A549 (cell line): ENCODE measurements around the gene SCAP. TPM values are rescaled to one million over a fixed set of nuclear protein-coding genes. Genes with fewer than 3 reads are reported as not detected.

ENCODE experiments used
- ATAC-seq, 2 experiments: fragments of 200-7000 bp in 1 of 2; fragments of >200 bp in 1 of 2; cut with Nextera tagmentation in 1 of 2; cut with Tn5 transposase in 1 of 2; 3 replicates each; pipeline versions ENCODE4 v1.8.0 to v1.9.1; 2018 to 2020; ENCODE audit warnings: mild to moderate bottlenecking in 1 of 2, moderate library complexity in 1 of 2
- CTCF ChIA-PET: fragments of 300-600 bp; sonication (Branson Sonifier 250); formaldehyde crosslinking; extraction: SDS; loops from one replicate; lab custom pipeline; 2021; ENCODE audit warnings: antibody characterized with exemption, inconsistent platforms; lab: Yijun Ruan, JAX
- POLR2A ChIA-PET: fragments of 350-600 bp; formaldehyde crosslinking; extraction: SDS; loops from one replicate; lab custom pipeline; 2021; ENCODE audit warnings: antibody characterized with exemption, inconsistent platforms; lab: Yijun Ruan, JAX
- DNase-seq, 2 experiments: peaks; one replicate each; pipeline versions ENCODE4 v3.0.0 to v3.0.0-alpha.2; 2011 to 2016; ENCODE audit warnings: low read depth in 1 of 2, low spot score in 1 of 2
- FAIRE-seq: peaks from 2 replicates; lab custom pipeline; 2011; peaks lifted over from hg19 to GRCh38; lab: Jason Lieb, UNC
- H3K27ac ChIP-seq, 2 experiments: fragments of >200 bp; sonication (Bioruptor Twin); formaldehyde crosslinking; 3 replicates each; pipeline ENCODE4 v1.5.1; 2016 to 2017
- H3K4me1 ChIP-seq: fragments of >200 bp; sonication (Bioruptor Twin); formaldehyde crosslinking; 3 replicates; pipeline ENCODE4 v1.6.1; 2016
- H3K4me2 ChIP-seq: fragments of >200 bp; sonication (Bioruptor Twin); formaldehyde crosslinking; 3 replicates; pipeline ENCODE4 v1.6.1; 2016
- H3K4me3 ChIP-seq: fragments of >200 bp; sonication (Bioruptor Twin); formaldehyde crosslinking; 3 replicates; pipeline ENCODE4 v1.5.1; 2016
- H3K9me3 ChIP-seq: fragments of >200 bp; sonication (Bioruptor Twin); formaldehyde crosslinking; 3 replicates; pipeline ENCODE4 v1.6.1; 2016
- CBX8 ChIP-seq: fragments of 200-600 bp; sonication (generic); IDR thresholded peaks from 2 replicates; pipeline ENCODE4 v1.6.1; 2016
- CHD2 ChIP-seq: fragments of 150-350 bp; IDR thresholded peaks from 2 replicates; pipeline ENCODE4 v1.6.1; 2014; ENCODE audit warnings: low read length; ENCODE audit not compliant: partially characterized antibody
- EHF ChIP-seq: fragments of 250-450 bp; sonication (Bioruptor Pico); IDR thresholded peaks from 2 replicates; pipeline ENCODE4 v1.5.0; 2020; ENCODE audit warnings: mild to moderate bottlenecking
- EHMT2 ChIP-seq: fragments of 200-600 bp; sonication (generic); IDR thresholded peaks from 2 replicates; pipeline ENCODE4 v1.6.1; 2016; ENCODE audit warnings: antibody characterized with exemption, low read depth, mild to moderate bottlenecking, moderate library complexity
- GATA3 ChIP-seq: IDR thresholded peaks from 2 replicates; pipeline ENCODE4 v1.6.1; 2012; ENCODE audit warnings: borderline replicate concordance
- HDAC2 ChIP-seq: fragments of 200-600 bp; sonication (generic); IDR thresholded peaks from 2 replicates; pipeline ENCODE4 v1.6.1; 2016
- HES2 ChIP-seq: fragments of >200 bp; sonication (Bioruptor Twin); formaldehyde crosslinking; IDR thresholded peaks from 2 replicates; pipeline ENCODE4 v1.6.1; 2016
- HEYL ChIP-seq: fragments of 250-450 bp; sonication (Bioruptor Pico); IDR thresholded peaks from 2 replicates; pipeline ENCODE4 v1.8.0; 2021; ENCODE audit warnings: mild to moderate bottlenecking, moderate library complexity
- HOXB13 ChIP-seq: fragments of 250-450 bp; sonication (Bioruptor Pico); IDR thresholded peaks from 2 replicates; pipeline ENCODE4 v1.5.0; 2020; ENCODE audit warnings: low read depth, mild to moderate bottlenecking, moderate library complexity
- JUN ChIP-seq, 2 experiments: fragments of >200 bp; sonication (Bioruptor Twin); formaldehyde crosslinking; IDR thresholded peaks; 2 replicates in 1 of 2; 3 replicates in 1 of 2; pipeline ENCODE4 v1.6.1; 2016 to 2017
- MAX ChIP-seq: IDR thresholded peaks from 2 replicates; pipeline ENCODE4 v1.6.1; 2012
- NR3C1 ChIP-seq: fragments of >200 bp; sonication (Bioruptor Twin); formaldehyde crosslinking; IDR thresholded peaks from 3 replicates; pipeline ENCODE4 v1.6.1; 2017
- POLR2AphosphoS2 ChIP-seq: conservative IDR thresholded peaks from 2 replicates; pipeline ENCODE4 v1.6.1; 2012; ENCODE audit warnings: low read length, improper control_type of control experiment, inconsistent platforms
- SREBF2 ChIP-seq: fragments of 450-650 bp; IDR thresholded peaks from 2 replicates; pipeline ENCODE4 v1.6.1; 2014; ENCODE audit warnings: mild to moderate bottlenecking, moderate library complexity
- ZSCAN20 ChIP-seq: fragments of 250-450 bp; sonication (Bioruptor Pico); IDR thresholded peaks from 2 replicates; pipeline ENCODE4 v1.8.0; 2022; ENCODE audit warnings: mild to moderate bottlenecking, moderate library complexity
- WGBS: methylation state at CpG from one replicate; pipeline ENCODE4 v1.1.6; 2017; ENCODE audit errors: missing lambda C conversion rate; 5-methylcytosine and 5-hydroxymethylcytosine counted together
- polyA plus RNA-seq, 4 experiments: library from polyadenylated mRNA; depleted of rRNA in 3 of 4; stranded (reverse); fragments of >200 nt; fragmentation: RNase III in 1 of 4; extraction: RNeasy Plus Mini Kit Qiagen cat#74134 plus additional on column Dnase treatment in 1 of 4; gene quantifications; 2 replicates in 3 of 4; 3 replicates in 1 of 4; pipeline ENCODE4 v1.2.3, GENCODE V29; 2011 to 2017
- TF ChIP-seq, protein P1 (sequence below): fragments of 200-600 bp; sonication (generic); IDR thresholded peaks from 2 replicates; pipeline ENCODE4 v1.6.1; 2016; ENCODE audit warnings: antibody characterized with exemption, mild to moderate bottlenecking, moderate library complexity
- TF ChIP-seq, protein P2 (sequence below): IDR thresholded peaks from 2 replicates; pipeline ENCODE4 v1.6.1; 2012

Gene SCAP
- polyA plus RNA-seq, 2 of the 4 experiments (the other 2 are of a cell fraction): 12.9 to 25.9 TPM

GRCh38 chr3:47434849-47435248 lies 40.9 kb downstream of the SCAP start:
- Histone ChIP-seq H3K4me1 (no peaks in the 10 kb centered on the region), H3K9me3 (no peaks in the 10 kb centered on the region), H3K4me3 (no peak overlapping the region), H3K4me2 (no peak overlapping the region), H3K27ac (no peak overlapping the region)
- POLR2A ChIA-PET: interaction anchor here (0.7 kb wide), 1 partner anchor 8 kb away, joined by 4 read pairs; no protein-coding TSS in a partner anchor
- no peak for TF ChIP-seq JUN (IDR thresholded peaks at IDR 0.05)
- TF ChIP-seq, protein P1, sequence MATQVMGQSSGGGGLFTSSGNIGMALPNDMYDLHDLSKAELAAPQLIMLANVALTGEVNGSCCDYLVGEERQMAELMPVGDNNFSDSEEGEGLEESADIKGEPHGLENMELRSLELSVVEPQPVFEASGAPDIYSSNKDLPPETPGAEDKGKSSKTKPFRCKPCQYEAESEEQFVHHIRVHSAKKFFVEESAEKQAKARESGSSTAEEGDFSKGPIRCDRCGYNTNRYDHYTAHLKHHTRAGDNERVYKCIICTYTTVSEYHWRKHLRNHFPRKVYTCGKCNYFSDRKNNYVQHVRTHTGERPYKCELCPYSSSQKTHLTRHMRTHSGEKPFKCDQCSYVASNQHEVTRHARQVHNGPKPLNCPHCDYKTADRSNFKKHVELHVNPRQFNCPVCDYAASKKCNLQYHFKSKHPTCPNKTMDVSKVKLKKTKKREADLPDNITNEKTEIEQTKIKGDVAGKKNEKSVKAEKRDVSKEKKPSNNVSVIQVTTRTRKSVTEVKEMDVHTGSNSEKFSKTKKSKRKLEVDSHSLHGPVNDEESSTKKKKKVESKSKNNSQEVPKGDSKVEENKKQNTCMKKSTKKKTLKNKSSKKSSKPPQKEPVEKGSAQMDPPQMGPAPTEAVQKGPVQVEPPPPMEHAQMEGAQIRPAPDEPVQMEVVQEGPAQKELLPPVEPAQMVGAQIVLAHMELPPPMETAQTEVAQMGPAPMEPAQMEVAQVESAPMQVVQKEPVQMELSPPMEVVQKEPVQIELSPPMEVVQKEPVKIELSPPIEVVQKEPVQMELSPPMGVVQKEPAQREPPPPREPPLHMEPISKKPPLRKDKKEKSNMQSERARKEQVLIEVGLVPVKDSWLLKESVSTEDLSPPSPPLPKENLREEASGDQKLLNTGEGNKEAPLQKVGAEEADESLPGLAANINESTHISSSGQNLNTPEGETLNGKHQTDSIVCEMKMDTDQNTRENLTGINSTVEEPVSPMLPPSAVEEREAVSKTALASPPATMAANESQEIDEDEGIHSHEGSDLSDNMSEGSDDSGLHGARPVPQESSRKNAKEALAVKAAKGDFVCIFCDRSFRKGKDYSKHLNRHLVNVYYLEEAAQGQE: no peak
- TF ChIP-seq SREBF2: no peak
- no peak for TF ChIP-seq MAX
- TF ChIP-seq NR3C1: no peak
- no peak for TF ChIP-seq HOXB13 (CRISPR knock-in tag)
- TF ChIP-seq, protein P2, sequence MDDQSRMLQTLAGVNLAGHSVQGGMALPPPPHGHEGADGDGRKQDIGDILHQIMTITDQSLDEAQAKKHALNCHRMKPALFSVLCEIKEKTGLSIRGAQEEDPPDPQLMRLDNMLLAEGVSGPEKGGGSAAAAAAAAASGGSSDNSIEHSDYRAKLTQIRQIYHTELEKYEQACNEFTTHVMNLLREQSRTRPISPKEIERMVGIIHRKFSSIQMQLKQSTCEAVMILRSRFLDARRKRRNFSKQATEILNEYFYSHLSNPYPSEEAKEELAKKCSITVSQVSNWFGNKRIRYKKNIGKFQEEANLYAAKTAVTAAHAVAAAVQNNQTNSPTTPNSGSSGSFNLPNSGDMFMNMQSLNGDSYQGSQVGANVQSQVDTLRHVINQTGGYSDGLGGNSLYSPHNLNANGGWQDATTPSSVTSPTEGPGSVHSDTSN: no peak
- TF ChIP-seq CBX8: no peak
- no peak for FAIRE-seq
- no peak for DNase-seq
- ATAC-seq: no peak
- 91% methylated on average over 3 of the region's 4 CpGs for WGBS
- CTCF ChIA-PET: interaction anchor here (1.9 to 2.8 kb wide), 2 partner anchors 9 to 13 kb away, joined by 7 to 11 read pairs; no protein-coding TSS in a partner anchor

DNA sequence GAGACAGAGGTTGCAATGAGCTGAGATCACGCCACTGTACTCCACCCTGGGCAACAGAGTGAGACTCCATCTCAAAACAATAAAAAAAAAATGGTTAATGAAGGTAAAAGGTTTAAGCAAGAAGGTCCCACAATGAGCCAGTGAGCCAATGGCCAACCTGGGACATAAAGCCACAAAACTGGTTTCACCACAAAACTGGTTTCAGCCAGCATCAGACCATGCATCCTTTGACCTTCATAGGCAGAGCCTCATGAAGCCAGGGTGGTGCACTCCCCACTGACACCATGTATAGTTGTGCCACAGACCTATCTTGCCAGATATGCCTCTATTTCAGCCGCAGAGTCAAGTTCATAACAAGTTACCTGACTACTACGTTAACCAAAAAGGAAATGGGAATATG lies 41.9 kb downstream of the SCAP start:
- ChIA-PET POLR2A (no interaction called here), CTCF (interaction anchor here (1.6 to 2.8 kb wide), 3 partner anchors 10 to 15 kb away, joined by 4 to 7 read pairs (median 6); no protein-coding TSS in a partner anchor)
- Histone ChIP-seq H3K9me3 (no peaks in the 10 kb centered on the region), H3K4me2 (no peak overlapping the region), H3K4me3 (no peak overlapping the region), H3K4me1 (no peaks in the 10 kb centered on the region), H3K27ac (no peak overlapping the region)
- FAIRE-seq (no peak), ATAC-seq (no peak), DNase-seq (no peak)
- WGBS: 96% methylated on average over 3 of the region's 3 CpGs
- no peak for TF ChIP-seq JUN (IDR thresholded peaks at IDR 0.05)
- no peak for TF ChIP-seq ZSCAN20 (CRISPR knock-in tag)
- no peak for TF ChIP-seq HDAC2
- TF ChIP-seq CHD2: no peak
- TF ChIP-seq CBX8: no peak
- TF ChIP-seq EHMT2: no peak
- TF ChIP-seq, protein P1: no peak
- no peak for TF ChIP-seq HEYL (CRISPR knock-in tag)
- TF ChIP-seq POLR2AphosphoS2: no peak
- TF ChIP-seq GATA3: no peak
- TF ChIP-seq EHF (CRISPR knock-in tag): no peak
- no peak for TF ChIP-seq NR3C1
- no peak for TF ChIP-seq HES2
